Epithelial cell of umbilical artery (primary cell): ENCODE results near the gene NCR3LG1. TPM values are rescaled to one million over a fixed set of nuclear protein-coding genes. Genes with fewer than 3 reads are reported as not detected.

Experiments
- total RNA-seq: library from RNA; depleted of rRNA; stranded (reverse); fragments of >200 nt; gene quantifications from 2 replicates; pipeline ENCODE4 v1.2.3, GENCODE V29; 2014

The NCR3LG1 gene, protein sequence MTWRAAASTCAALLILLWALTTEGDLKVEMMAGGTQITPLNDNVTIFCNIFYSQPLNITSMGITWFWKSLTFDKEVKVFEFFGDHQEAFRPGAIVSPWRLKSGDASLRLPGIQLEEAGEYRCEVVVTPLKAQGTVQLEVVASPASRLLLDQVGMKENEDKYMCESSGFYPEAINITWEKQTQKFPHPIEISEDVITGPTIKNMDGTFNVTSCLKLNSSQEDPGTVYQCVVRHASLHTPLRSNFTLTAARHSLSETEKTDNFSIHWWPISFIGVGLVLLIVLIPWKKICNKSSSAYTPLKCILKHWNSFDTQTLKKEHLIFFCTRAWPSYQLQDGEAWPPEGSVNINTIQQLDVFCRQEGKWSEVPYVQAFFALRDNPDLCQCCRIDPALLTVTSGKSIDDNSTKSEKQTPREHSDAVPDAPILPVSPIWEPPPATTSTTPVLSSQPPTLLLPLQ
- total RNA-seq = 5.2 and 8.1 TPM in 2 replicates

DNA sequence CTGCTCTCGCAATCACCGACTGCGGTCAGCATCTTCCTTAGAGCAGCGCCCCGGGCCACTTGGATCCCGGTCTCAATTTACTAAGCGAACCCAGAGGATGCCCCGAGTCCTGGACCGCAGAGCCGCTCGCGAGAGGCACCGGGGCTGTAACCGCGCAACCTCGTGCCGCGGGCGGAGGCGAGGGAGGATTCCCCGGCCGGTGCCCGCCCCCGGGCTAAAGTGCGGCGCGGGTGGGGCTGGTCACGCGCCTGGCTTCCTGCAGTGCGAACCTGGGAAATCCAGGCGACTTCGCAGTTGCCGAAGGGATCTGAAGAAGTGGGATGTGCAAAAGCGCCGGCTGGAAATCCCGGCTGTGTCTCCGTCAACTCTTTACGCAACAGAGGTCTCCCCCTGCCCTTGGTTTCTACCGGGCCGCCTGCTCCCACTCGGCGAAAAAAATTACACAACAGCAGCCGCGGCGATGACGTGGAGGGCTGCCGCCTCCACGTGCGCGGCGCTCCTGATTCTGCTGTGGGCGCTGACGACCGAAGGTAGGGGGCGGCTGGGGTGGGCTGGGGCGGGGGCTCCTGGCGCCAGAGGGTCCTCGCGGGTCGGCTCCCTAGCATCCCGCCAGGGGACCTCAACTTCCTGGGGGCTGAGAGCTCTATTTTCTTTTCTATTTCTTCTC, at the start of gene NCR3LG1:
NCR3LG1 (plus strand) TSS at position 291 of the 667 bp plus-strand sequence; CDS start at position 461, 170 bp downstream.

GRCh38 chr11:17388609-17389210, 37.1 kb downstream of the NCR3LG1 start, which contains the start of gene KCNJ11:
Gene KCNJ11, minus strand, starts transcription at chr11:17388659. Its CDS starts 568 bp downstream, at chr11:17388091.

Other genes with a start within 250 kb of the NCR3LG1 start
- 88.7 and 180 TPM in 2 replicates for gene PIK3C2A, start 143.8 kb upstream of the NCR3LG1 start, total RNA-seq
- 98.4 and 115 TPM in 2 replicates for gene NUCB2, start 75.1 kb upstream of the NCR3LG1 start, total RNA-seq
- under 0.01 TPM in 1 of 2 replicates, not detected in the other for gene KCNJ11, start 36.9 kb downstream of the NCR3LG1 start, total RNA-seq
- not detected in 2 replicates for gene ABCC8, start 125.0 kb downstream of the NCR3LG1 start, total RNA-seq
- not detected in 2 replicates for gene USH1C, start 192.6 kb downstream of the NCR3LG1 start, total RNA-seq
- not detected in 2 replicates for gene OTOG, start 195.5 kb downstream of the NCR3LG1 start, total RNA-seq